Keratinocyte (primary cell): ENCODE results near the gene ARHGEF25.

Source experiments
- CTCF ChIP-seq, 3 experiments: IDR thresholded peaks in 1 of 3; conservative IDR thresholded peaks in 1 of 3; optimal IDR thresholded peaks in 1 of 3; 2 replicates in 2 of 3; 3 replicates in 1 of 3; pipeline versions ENCODE3 to v1.5.1; 2011; ENCODE audit warnings: low read length in 3 of 3, mild to moderate bottlenecking in 3 of 3, moderate library complexity in 2 of 3, control low read depth in 1 of 3, inconsistent platforms in 1 of 3; ENCODE audit not compliant: insufficient read depth in 2 of 3; ENCODE audit errors: extremely low read depth in 1 of 3
- EZH2 ChIP-seq: IDR thresholded peaks from one replicate; pipeline ENCODE4 v1.6.1; 2012; ENCODE audit warnings: inconsistent platforms, mild to moderate bottlenecking, low read length, moderate library complexity

DNA sequence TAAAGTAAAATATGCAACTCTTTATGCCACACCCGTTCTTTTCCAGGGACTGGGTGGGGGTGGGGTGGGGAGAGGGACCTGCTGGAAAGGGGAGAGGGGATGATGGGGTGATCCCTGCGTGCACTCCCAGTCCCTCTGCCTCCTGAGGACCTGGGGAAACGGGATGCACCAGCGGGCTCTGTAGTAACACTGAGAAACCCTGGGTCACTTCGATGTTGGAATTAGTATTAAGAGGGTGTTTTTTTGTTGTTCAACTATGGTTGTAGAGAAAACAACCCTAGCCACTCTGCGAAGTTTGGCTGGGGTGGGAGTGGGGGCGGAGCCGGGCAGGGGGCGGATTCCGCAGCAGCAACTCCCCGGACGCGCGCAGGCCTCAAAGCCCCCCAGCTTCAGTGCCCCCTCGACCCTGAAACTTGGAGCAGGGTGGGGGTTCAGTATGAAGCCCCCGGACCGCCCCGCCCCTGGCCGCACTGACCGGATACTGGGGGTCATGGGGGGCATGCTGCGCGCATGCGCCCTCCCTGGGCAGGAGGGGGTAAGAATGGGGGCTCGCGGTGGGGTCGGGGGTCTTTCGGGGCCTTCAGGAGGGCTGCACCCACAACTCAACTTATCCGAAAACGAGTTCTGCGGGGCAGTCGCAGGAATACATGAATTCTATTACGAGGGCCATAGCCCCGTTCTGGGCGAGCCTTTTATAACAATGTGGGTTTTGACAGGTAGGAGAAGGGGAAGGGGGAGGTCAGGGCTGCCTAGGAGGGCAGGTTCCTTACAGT is 1.3 kb upstream of the ARHGEF25 start:
- no peak for TF ChIP-seq CTCF (optimal IDR thresholded peaks at IDR 0.05 in 1 of 3, IDR thresholded peaks at IDR 0.05 in 1 of 3, conservative IDR thresholded peaks at IDR 0.05 in 1 of 3; ENCODE audit: extremely low read depth in 1 of 3, insufficient read depth in 2 of 3, low read length in 3 of 3)
- no peak for TF ChIP-seq EZH2
